GM12878 (cell line): ENCODE data around the gene KCNB1. TPM values are rescaled to one million over a fixed set of nuclear protein-coding genes. Genes with fewer than 3 reads are reported as not detected.

Experiments
- ATAC-seq: fragments of 200-7000 bp; cut with Tn5 transposase; 3 replicates; pipeline ENCODE4 v1.9.1; 2020; ENCODE audit warnings: mild to moderate bottlenecking, moderate library complexity
- BruUV-seq: library from RNA; stranded (reverse); fragments of 400-500 nt; replicated peaks from 2 replicates; lab custom pipeline; 2021; lab: Mats Ljungman, UMichigan
- CTCF ChIA-PET: fragments of 300-600 bp; sonication (Branson Sonifier 250); formaldehyde crosslinking; extraction: SDS; loops from one replicate; lab custom pipeline; 2021; ENCODE audit warnings: inconsistent platforms; lab: Yijun Ruan, JAX
- POLR2A ChIA-PET: fragments of 350-600 bp; formaldehyde crosslinking; extraction: SDS; loops from one replicate; lab custom pipeline; 2021; ENCODE audit warnings: inconsistent platforms; lab: Charles Lee
- RAD21 ChIA-PET: fragments of 300-600 bp; sonication (Branson Sonifier 250); formaldehyde crosslinking; loops from one replicate; lab custom pipeline; 2023; ENCODE audit warnings: antibody characterized with exemption; ENCODE audit not compliant: unreplicated experiment; lab: Charles Lee
- SMC1A ChIA-PET: fragments of 300-600 bp; sonication (Branson Sonifier 250); formaldehyde crosslinking; loops from one replicate; lab custom pipeline; 2023; ENCODE audit not compliant: unreplicated experiment, uncharacterized antibody; lab: Charles Lee
- DNase-seq: peaks from one replicate; pipeline ENCODE4 v3.0.0-alpha.2; 2011; ENCODE audit warnings: low read depth, low spot score
- FAIRE-seq: peaks from 3 replicates; lab custom pipeline; 2011; peaks lifted over from hg19 to GRCh38; lab: Jason Lieb, UNC
- H2AFZ ChIP-seq: 2 replicates; pipeline ENCODE4 v1.6.0; 2011; ENCODE audit warnings: low read depth, low read length, control low read depth; ENCODE audit not compliant: control insufficient read depth
- H3K27ac ChIP-seq: 2 replicates; pipeline ENCODE4 v1.5.1; 2011; ENCODE audit warnings: control low read depth; ENCODE audit not compliant: control insufficient read depth, insufficient read depth
- H3K27me3 ChIP-seq, 2 experiments: replicated peaks in 1 of 2; 2 replicates each; pipeline versions ENCODE4 v1.6.0 to v1.6.1; 2011; ENCODE audit warnings: low read length in 1 of 2; ENCODE audit not compliant: control insufficient read depth in 2 of 2, insufficient read depth in 2 of 2
- H3K36me3 ChIP-seq, 2 experiments: 2 replicates each; pipeline ENCODE4 v1.5.1; 2011; ENCODE audit warnings: low read length in 1 of 2; ENCODE audit not compliant: control insufficient read depth in 2 of 2, insufficient read depth in 2 of 2
- H3K4me1 ChIP-seq: 2 replicates; pipeline ENCODE4 v1.6.1; 2011; ENCODE audit warnings: mild to moderate bottlenecking, low read length, moderate library complexity, mixed read lengths; ENCODE audit not compliant: control insufficient read depth, insufficient read depth
- H3K4me2 ChIP-seq: 2 replicates; pipeline ENCODE4 v1.6.0; 2011; ENCODE audit warnings: control low read depth; ENCODE audit not compliant: control insufficient read depth, insufficient read depth
- H3K4me3 ChIP-seq: fragments of 200-600 bp; sonication (generic); 2 replicates; pipeline ENCODE4 v1.5.1; 2016
- H3K79me2 ChIP-seq: 2 replicates; pipeline ENCODE4 v1.6.0; 2011; ENCODE audit warnings: low read length; ENCODE audit not compliant: control insufficient read depth, insufficient read depth
- H3K9ac ChIP-seq: 2 replicates; pipeline ENCODE4 v1.8.0; 2011; ENCODE audit warnings: low read length, control low read depth, mixed read lengths; ENCODE audit not compliant: control insufficient read depth, insufficient read depth
- H3K9me3 ChIP-seq: replicated peaks from 3 replicates; pipeline ENCODE4 v1.5.1; 2011; ENCODE audit warnings: mild to moderate bottlenecking, low read length; ENCODE audit not compliant: control insufficient read depth, insufficient read depth
- H4K20me1 ChIP-seq: 2 replicates; pipeline ENCODE4 v1.6.0; 2011; ENCODE audit not compliant: control insufficient read depth, insufficient read depth
- BCL11A ChIP-seq: IDR thresholded peaks from 2 replicates; pipeline ENCODE4 v1.6.1; 2011; ENCODE audit warnings: low read depth, low read length
- CBX5 ChIP-seq: sonication (generic); IDR thresholded peaks from 2 replicates; pipeline ENCODE4 v1.6.1; 2016; ENCODE audit warnings: low read depth, moderate library complexity, mild to moderate bottlenecking, inconsistent platforms
- CHD2 ChIP-seq: IDR thresholded peaks from 2 replicates; pipeline ENCODE4 v1.6.1; 2011; ENCODE audit warnings: low read depth, low read length, improper control_type of control experiment, borderline replicate concordance
- E4F1 ChIP-seq: fragments of 450-650 bp; IDR thresholded peaks from 2 replicates; pipeline ENCODE4 v1.6.1; 2018; ENCODE audit warnings: borderline replicate concordance, mild to moderate bottlenecking; ENCODE audit not compliant: partially characterized antibody
- ELK1 ChIP-seq: IDR thresholded peaks from 2 replicates; pipeline ENCODE4 v1.6.1; 2012; ENCODE audit warnings: low read depth, low read length, improper control_type of control experiment
- JUNB ChIP-seq: IDR thresholded peaks from 2 replicates; pipeline ENCODE4 v1.6.1; 2016; ENCODE audit warnings: antibody characterized with exemption, mild to moderate bottlenecking
- MXI1 ChIP-seq: fragments of 150-350 bp; IDR thresholded peaks from 2 replicates; pipeline ENCODE4 v1.6.1; 2011; ENCODE audit warnings: low read depth, mild to moderate bottlenecking, inconsistent platforms, low read length, improper control_type of control experiment
- NFYA ChIP-seq: IDR thresholded peaks from 2 replicates; pipeline ENCODE4 v1.6.1; 2011; ENCODE audit warnings: low read depth, mild to moderate bottlenecking, low read length, improper control_type of control experiment, borderline replicate concordance
- POLR2AphosphoS5 ChIP-seq: IDR thresholded peaks from 2 replicates; pipeline ENCODE4 v1.6.1; 2011; ENCODE audit warnings: mild to moderate bottlenecking, low read length, inconsistent platforms
- RAD21 ChIP-seq: IDR thresholded peaks from 2 replicates; pipeline ENCODE4 v1.6.1; 2011; ENCODE audit warnings: mild to moderate bottlenecking, low read depth, low read length, moderate library complexity; ENCODE audit not compliant: insufficient read depth
- SUPT20H ChIP-seq: IDR thresholded peaks from 2 replicates; pipeline ENCODE4 v1.6.1; 2011; ENCODE audit warnings: low read depth, mild to moderate bottlenecking, low read length, moderate library complexity, borderline replicate concordance; ENCODE audit not compliant: control insufficient read depth
- SUZ12 ChIP-seq: fragments of 200-600 bp; sonication (generic); IDR thresholded peaks from one replicate; pipeline ENCODE4 v1.6.1; 2018; ENCODE audit warnings: antibody characterized with exemption, mild to moderate bottlenecking; ENCODE audit not compliant: unreplicated experiment
- TARDBP ChIP-seq: IDR thresholded peaks from 2 replicates; pipeline ENCODE4 v1.6.1; 2016; ENCODE audit warnings: borderline replicate concordance
- WGBS: methylation state at CpG from one replicate; pipeline ENCODE4 v1.1.6; 2016; ENCODE audit warnings: low lambda C conversion rate; ENCODE audit not compliant: insufficient replicate concordance, insufficient coverage; ENCODE audit errors: missing lambda C conversion rate; 5-methylcytosine and 5-hydroxymethylcytosine counted together
- in situ Hi-C: fragments of 300-500 bp; cut with MboI; formaldehyde crosslinking; loops from 9 replicates; pipeline ENCODE4 v1.14.3; 2018; ENCODE audit warnings: mixed read lengths
- intact Hi-C: fragments of 100-400 bp; cut with micrococcal nuclease; formaldehyde crosslinking; loops from one replicate; pipeline ENCODE4 v1.14.2; 2022; ENCODE audit not compliant: unreplicated experiment
- polyA plus RNA-seq, 11 experiments: library from polyadenylated mRNA; depleted of rRNA in 4 of 11; unstranded in 6 of 11; stranded (reverse) in 5 of 11; fragments of >200 nt; fragmentation: Nextera tagmentation in 4 of 11; fragmentation: Illumina TruSeq in 1 of 11; extraction: Ambion mirVana in 4 of 11; extraction: Trizol in 1 of 11; gene quantifications; 1 replicate in 1 of 11; 2 replicates in 10 of 11; pipeline versions ENCODE4 v1.2.1 to v1.2.3, GENCODE V29; 2011 to 2016; ENCODE audit warnings: inconsistent platforms in 2 of 11, missing spikeins in 2 of 11, low read depth in 1 of 11
- total RNA-seq, 4 experiments: library from RNA; depleted of rRNA in 3 of 4; stranded (reverse); fragments of >200 nt in 3 of 4; fragmentation: Illumina TruSeq in 1 of 4; extraction: Trizol in 1 of 4; gene quantifications; 2 replicates each; pipeline versions ENCODE4 v1.2.1 to v1.2.3, GENCODE V29; 2013 to 2021

The KCNB1 gene
- total and polyA plus RNA-seq, 10 of the 15 experiments (the other 5 are each of a cell fraction or from before 2014, with no cell fraction given), result 0.02 to 0.08 (median 0.03) TPM; not detected in 7

- WGBS, result 59% methylated on average over 10 of the region's 10 CpGs
- in situ Hi-C loops, result no loop called here
- intact Hi-C loops, result no loop called here
- RAD21 ChIA-PET, result no interaction called here
- no peak overlapping the region for H2AFZ ChIP-seq
- peaks cover 0 to 4% of the 10 kb centered on the region in 2 experiments; a peak in 2 of 4 replicates for H3K27me3 ChIP-seq
- POLR2A ChIA-PET, result interaction anchor here (0.6 kb wide), 1 partner anchor 8 kb away, joined by 3 read pairs; no protein-coding TSS in a partner anchor
- no peaks in the 10 kb centered on the region for H3K36me3 ChIP-seq
- no peak overlapping the region for H3K9ac ChIP-seq
- no peaks in the 10 kb centered on the region for H3K79me2 ChIP-seq
- BruUV-seq, result no TSS peak
- no peak for DNase-seq
- no peak overlapping the region for H3K4me3 ChIP-seq
- H3K27ac ChIP-seq, result no peak overlapping the region
- no peak for TF ChIP-seq SUZ12
- no peak for TF ChIP-seq SUPT20H
- no peak for TF ChIP-seq E4F1
- no peak for TF ChIP-seq POLR2AphosphoS5
- TF ChIP-seq CBX5, result no peak
- no peak for TF ChIP-seq CHD2
- no peak for TF ChIP-seq TARDBP
- TF ChIP-seq BCL11A, result no peak
- no peak for TF ChIP-seq JUNB
- TF ChIP-seq NFYA, result no peak
- TF ChIP-seq RAD21, result no peak
- no peak for TF ChIP-seq MXI1
- TF ChIP-seq ELK1, result no peak
- TF ChIP-seq, all 136 proteins: peak for 0
- Histone ChIP-seq H3K4me2 (no peak overlapping the region), H3K9me3 (no peaks in the 10 kb centered on the region), H3K4me1 (no peaks in the 10 kb centered on the region), H4K20me1 (no peaks in the 10 kb centered on the region)
- ChIA-PET CTCF (no interaction called here), SMC1A (no interaction called here)
- FAIRE-seq (no peak), ATAC-seq (no peak)
Observed at GRCh38 chr20:49433333-49433732, 49.1 kb downstream of the KCNB1 start.
